Cerebellar cortex (tissue), 1 donor: ENCODE data around the gene FUT8.
"Not testable (repeated sequence)": the region's sequence is repeated elsewhere in the genome, so short reads cannot be mapped to it uniquely, and the experiment has no call there.

ENCODE experiments used
- DNase-seq: peaks from one replicate; pipeline ENCODE4 v3.0.0-alpha.2; 2015; ENCODE audit warnings: low spot score

Gene FUT8

GRCh38 chr14:65716813-65717212, 304.3 kb downstream of the FUT8 start:
- DNase-seq, result not testable (repeated sequence)

GRCh38 chr14:65717384-65717915, 304.9 kb downstream of the FUT8 start:
- DNase-seq, result not testable (repeated sequence)

GRCh38 chr14:65718629-65719028, 306.1 kb downstream of the FUT8 start:
- no peak for DNase-seq

- DNase-seq, result no peak
These were observed 307.6 kb downstream of the FUT8 start for GRCh38 chr14:65720171-65720570.

GRCh38 chr14:65720743-65721142, 308.2 kb downstream of the FUT8 start:
- no peak for DNase-seq

- DNase-seq, result no peak
These were observed 310.8 kb downstream of the FUT8 start for GRCh38 chr14:65723348-65723747.

GRCh38 chr14:65728604-65729003, 316.1 kb downstream of the FUT8 start:
- no peak for DNase-seq

- no peak for DNase-seq
These were observed 317.0 kb downstream of the FUT8 start for GRCh38 chr14:65729566-65729965.

- DNase-seq, result no peak
These were observed 319.5 kb downstream of the FUT8 start for GRCh38 chr14:65731933-65732506.

GRCh38 chr14:65738339-65738738, 325.8 kb downstream of the FUT8 start:
- DNase-seq, result no peak

- DNase-seq, result no peak
These were observed 333.1 kb downstream of the FUT8 start for GRCh38 chr14:65745396-65746190.

GRCh38 chr14:65748796-65749195, 336.3 kb downstream of the FUT8 start:
- no peak for DNase-seq

GRCh38 chr14:65749287-65749686, 336.8 kb downstream of the FUT8 start:
- DNase-seq, result no peak

GRCh38 chr14:65750906-65751305, 338.4 kb downstream of the FUT8 start:
- DNase-seq, result no peak

GRCh38 chr14:65751510-65751909, 339.0 kb downstream of the FUT8 start:
- no peak for DNase-seq

GRCh38 chr14:65753061-65753460, 340.5 kb downstream of the FUT8 start:
- no peak for DNase-seq

GRCh38 chr14:65755331-65755730, 342.8 kb downstream of the FUT8 start:
- DNase-seq, result no peak

- no peak for DNase-seq
These were observed 344.4 kb downstream of the FUT8 start for GRCh38 chr14:65756880-65757279.

GRCh38 chr14:65769151-65769550, 356.6 kb downstream of the FUT8 start:
- DNase-seq, result no peak

- DNase-seq, result peak; percentile 81
These were observed 358.2 kb downstream of the FUT8 start for GRCh38 chr14:65770681-65771080.

GRCh38 chr14:65771271-65771670, 358.7 kb downstream of the FUT8 start:
- no peak for DNase-seq

GRCh38 chr14:65772466-65772865, 359.9 kb downstream of the FUT8 start:
- DNase-seq, result no peak

- no peak for DNase-seq
These were observed 360.5 kb downstream of the FUT8 start for GRCh38 chr14:65772921-65773574.
